A673 (cell line): Measurements from ENCODE around the gene CFAP92. TPM values are rescaled to one million over a fixed set of nuclear protein-coding genes. Genes with fewer than 3 reads are reported as not detected.

Source experiments
- BruUV-seq: library from RNA; stranded (reverse); fragments of 400-500 nt; replicated peaks from 2 replicates; lab custom pipeline; 2021; lab: Mats Ljungman, UMichigan
- CTCF ChIA-PET: fragments of 300-600 bp; sonication (Branson Sonifier 250); formaldehyde crosslinking; loops from one replicate; lab custom pipeline; 2022; ENCODE audit warnings: antibody characterized with exemption; lab: Charles Lee
- POLR2A ChIA-PET: fragments of 300-600 bp; sonication (Branson Sonifier 250); formaldehyde crosslinking; loops from one replicate; lab custom pipeline; 2022; ENCODE audit warnings: antibody characterized with exemption; ENCODE audit not compliant: low non-redundant PET; lab: Charles Lee
- DNase-seq: peaks from one replicate; pipeline ENCODE4 v3.0.0-alpha.2; 2015; ENCODE audit warnings: low spot score
- H3K27ac ChIP-seq: fragments of 200-600 bp; sonication (generic); 2 replicates; pipeline ENCODE4 v1.5.1; 2016; ENCODE audit warnings: mixed run types, low read depth, mild to moderate bottlenecking, mixed read lengths, antibody characterized with exemption, low read length; ENCODE audit not compliant: poor library complexity, severe bottlenecking
- H3K27me3 ChIP-seq: fragments of 200-600 bp; sonication (generic); replicated peaks from 2 replicates; pipeline ENCODE4 v1.6.1; 2017; ENCODE audit warnings: mixed run types, low read depth, mild to moderate bottlenecking, mixed read lengths, antibody characterized with exemption, low read length; ENCODE audit not compliant: insufficient read depth, poor library complexity
- H3K36me3 ChIP-seq: fragments of 200-600 bp; sonication (generic); 2 replicates; pipeline ENCODE4 v1.6.1; 2016; ENCODE audit warnings: mixed run types, mild to moderate bottlenecking, mixed read lengths, antibody characterized with exemption, low read length; ENCODE audit not compliant: insufficient read depth, poor library complexity, severe bottlenecking
- H3K4me1 ChIP-seq: fragments of 200-600 bp; sonication (generic); 2 replicates; pipeline ENCODE4 v1.6.1; 2017; ENCODE audit warnings: mixed run types, mild to moderate bottlenecking, mixed read lengths, antibody characterized with exemption, low read length; ENCODE audit not compliant: insufficient read depth, poor library complexity, severe bottlenecking
- H3K4me3 ChIP-seq: fragments of 200-600 bp; sonication (generic); 2 replicates; pipeline ENCODE4 v1.5.1; 2016; ENCODE audit warnings: low read depth, mixed run types, mild to moderate bottlenecking, mixed read lengths, low read length; ENCODE audit not compliant: poor library complexity, severe bottlenecking
- H3K9me3 ChIP-seq: fragments of 200-600 bp; sonication (generic); 2 replicates; pipeline ENCODE4 v1.6.1; 2016; ENCODE audit warnings: mixed run types, low read depth, mild to moderate bottlenecking, mixed read lengths, antibody characterized with exemption, low read length; ENCODE audit not compliant: poor library complexity, severe bottlenecking
- EZH2 ChIP-seq: fragments of 200-600 bp; sonication (generic); IDR thresholded peaks from 2 replicates; pipeline ENCODE4 v1.6.1; 2017; ENCODE audit warnings: borderline replicate concordance, low read depth, mild to moderate bottlenecking, mixed read lengths, antibody characterized with exemption, low read length; ENCODE audit not compliant: poor library complexity, severe bottlenecking
- intact Hi-C: fragments of 100-400 bp; cut with micrococcal nuclease; formaldehyde crosslinking; loops from one replicate; pipeline ENCODE4 v1.10.0; 2022; ENCODE audit not compliant: unreplicated experiment
- total RNA-seq: library from RNA; stranded (reverse); gene quantifications from 2 replicates; pipeline ENCODE4 v1.2.3, GENCODE V29; 2021
- TF ChIP-seq, protein P1 (sequence below): fragments of 300-800, 200-600 bp; sonication (generic); conservative IDR thresholded peaks from 2 replicates; pipeline ENCODE4 v1.5.1; 2017; ENCODE audit warnings: low read depth, mild to moderate bottlenecking, antibody characterized with exemption, low read length, moderate library complexity, mixed read lengths

Gene CFAP92
- total RNA-seq, 1 experiment from 2014 or later: not detected

DNA sequence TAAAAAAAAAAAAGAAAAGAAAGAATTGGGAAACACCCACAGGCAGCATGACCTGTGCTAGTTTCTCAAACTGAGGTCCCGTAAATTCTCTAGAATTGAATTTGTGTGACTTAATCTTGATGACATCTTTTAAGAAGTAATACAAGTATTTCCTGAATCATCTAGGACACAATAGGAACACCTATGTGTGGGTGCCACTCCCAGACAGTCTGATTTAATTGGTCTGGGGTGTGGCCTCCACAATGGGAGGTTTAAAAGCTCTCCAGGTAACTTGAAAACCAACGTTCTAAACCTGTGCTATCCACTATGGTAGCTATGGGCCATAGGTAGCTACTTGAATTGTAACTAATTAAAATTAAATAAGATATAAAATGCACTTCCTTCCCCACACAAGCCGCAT, 28.1 kb downstream of the CFAP92 start:
- no TSS peak for BruUV-seq
- Histone ChIP-seq H3K36me3 (no peaks in the 10 kb centered on the region), H3K27ac (no peak overlapping the region), H3K9me3 (no peaks in the 10 kb centered on the region), H3K27me3 (no peaks in the 10 kb centered on the region), H3K4me3 (no peak overlapping the region), H3K4me1 (no peaks in the 10 kb centered on the region)
- POLR2A ChIA-PET: no interaction called here
- intact Hi-C loops: no loop called here
- DNase-seq: no peak
- CTCF ChIA-PET: no interaction called here
- TF ChIP-seq EZH2: no peak
- TF ChIP-seq, protein P1, sequence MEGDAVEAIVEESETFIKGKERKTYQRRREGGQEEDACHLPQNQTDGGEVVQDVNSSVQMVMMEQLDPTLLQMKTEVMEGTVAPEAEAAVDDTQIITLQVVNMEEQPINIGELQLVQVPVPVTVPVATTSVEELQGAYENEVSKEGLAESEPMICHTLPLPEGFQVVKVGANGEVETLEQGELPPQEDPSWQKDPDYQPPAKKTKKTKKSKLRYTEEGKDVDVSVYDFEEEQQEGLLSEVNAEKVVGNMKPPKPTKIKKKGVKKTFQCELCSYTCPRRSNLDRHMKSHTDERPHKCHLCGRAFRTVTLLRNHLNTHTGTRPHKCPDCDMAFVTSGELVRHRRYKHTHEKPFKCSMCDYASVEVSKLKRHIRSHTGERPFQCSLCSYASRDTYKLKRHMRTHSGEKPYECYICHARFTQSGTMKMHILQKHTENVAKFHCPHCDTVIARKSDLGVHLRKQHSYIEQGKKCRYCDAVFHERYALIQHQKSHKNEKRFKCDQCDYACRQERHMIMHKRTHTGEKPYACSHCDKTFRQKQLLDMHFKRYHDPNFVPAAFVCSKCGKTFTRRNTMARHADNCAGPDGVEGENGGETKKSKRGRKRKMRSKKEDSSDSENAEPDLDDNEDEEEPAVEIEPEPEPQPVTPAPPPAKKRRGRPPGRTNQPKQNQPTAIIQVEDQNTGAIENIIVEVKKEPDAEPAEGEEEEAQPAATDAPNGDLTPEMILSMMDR: no peak

GRCh38 chr3:128965280-128965679, 28.6 kb downstream of the CFAP92 start:
- no peak overlapping the region for H3K4me3 ChIP-seq
- no peak overlapping the region for H3K27ac ChIP-seq
- no peaks in the 10 kb centered on the region for H3K4me1 ChIP-seq
- TF ChIP-seq, protein P1: no peak
- ChIA-PET POLR2A (no interaction called here), CTCF (no interaction called here)
- intact Hi-C loops: no loop called here
- BruUV-seq: no TSS peak
- no peak for DNase-seq
- H3K9me3 ChIP-seq: no peaks in the 10 kb centered on the region
- no peaks in the 10 kb centered on the region for H3K27me3 ChIP-seq
- no peaks in the 10 kb centered on the region for H3K36me3 ChIP-seq

GRCh38 chr3:128956440-128956839, 37.4 kb downstream of the CFAP92 start:
- ChIA-PET CTCF (no interaction called here), POLR2A (no interaction called here)
- no peak for DNase-seq
- no TSS peak for BruUV-seq
- no peaks in the 10 kb centered on the region for H3K36me3 ChIP-seq
- H3K9me3 ChIP-seq: peaks cover 6% of the 10 kb centered on the region
- no peak for TF ChIP-seq EZH2
- TF ChIP-seq, protein P1: no peak
- no peaks in the 10 kb centered on the region for H3K27me3 ChIP-seq
- no peak overlapping the region for H3K27ac ChIP-seq
- no peaks in the 10 kb centered on the region for H3K4me1 ChIP-seq
- intact Hi-C loops: no loop called here
- no peak overlapping the region for H3K4me3 ChIP-seq
